ENCODE measurements around the gene RAMAC.
"Not testable (repeated sequence)": the region's sequence is repeated elsewhere in the genome, so short reads cannot be mapped to it uniquely, and the experiment has no call there.

Gene RAMAC

DNA sequence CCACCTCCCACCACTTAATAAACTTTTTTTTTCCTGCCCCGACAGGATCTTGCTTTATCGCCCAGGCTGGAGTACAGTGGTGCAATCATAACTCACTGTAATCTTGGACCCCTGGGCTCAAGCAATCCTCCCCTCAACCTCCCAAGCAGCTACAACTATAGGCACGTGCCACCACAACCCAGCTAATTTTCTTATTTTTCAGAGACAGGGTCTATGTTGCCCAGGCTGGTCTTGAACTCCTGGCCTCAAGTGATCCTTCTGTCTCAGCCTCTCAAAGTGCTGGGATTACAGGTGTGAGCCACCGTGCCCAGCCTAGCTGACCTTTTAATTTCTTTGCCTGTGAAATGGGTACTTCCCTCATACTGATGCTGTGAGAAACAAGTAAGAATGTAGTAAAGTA, 29.4 kb downstream of the RAMAC start:
- DNase-seq = no peak

DNA sequence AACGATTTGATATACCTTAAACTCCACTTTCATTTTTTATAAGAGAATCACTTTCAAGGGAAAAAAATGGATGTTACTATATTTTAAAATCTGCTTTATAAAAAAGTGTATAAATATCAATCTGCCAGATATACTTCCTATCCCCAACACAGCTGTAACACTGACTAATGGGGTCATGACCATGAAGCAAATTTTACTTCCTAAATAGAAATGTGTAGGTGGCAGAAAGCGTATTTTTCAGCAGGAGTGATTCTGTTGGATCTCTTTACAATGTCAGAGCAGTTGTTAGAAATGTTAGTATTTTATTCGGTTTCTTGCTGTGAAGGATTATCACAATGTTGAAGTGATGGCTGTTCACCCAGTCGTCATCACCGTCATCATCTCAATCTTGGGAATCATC, 30.9 kb downstream of the RAMAC start:
- no peak for DNase-seq

DNA sequence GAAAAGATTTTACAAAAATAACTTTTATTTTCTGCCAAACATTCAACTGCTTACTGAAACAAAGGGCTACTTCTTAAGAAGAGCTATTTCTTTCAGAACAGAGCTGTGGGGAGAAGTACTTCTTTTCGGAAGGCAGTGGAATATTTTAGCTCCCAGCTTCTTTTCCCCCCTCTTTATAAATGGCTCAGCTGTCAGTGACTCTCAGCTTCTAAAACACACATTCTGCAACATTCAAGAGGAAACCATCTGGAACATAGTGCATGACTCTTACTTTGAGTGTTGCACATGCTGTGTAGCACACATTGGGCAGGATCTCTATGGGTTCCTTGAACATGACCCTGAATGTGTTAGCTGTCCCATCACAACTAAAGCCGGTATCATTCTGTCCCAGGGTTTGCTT, 32.4 kb downstream of the RAMAC start:
- DNase-seq = no peak

DNA sequence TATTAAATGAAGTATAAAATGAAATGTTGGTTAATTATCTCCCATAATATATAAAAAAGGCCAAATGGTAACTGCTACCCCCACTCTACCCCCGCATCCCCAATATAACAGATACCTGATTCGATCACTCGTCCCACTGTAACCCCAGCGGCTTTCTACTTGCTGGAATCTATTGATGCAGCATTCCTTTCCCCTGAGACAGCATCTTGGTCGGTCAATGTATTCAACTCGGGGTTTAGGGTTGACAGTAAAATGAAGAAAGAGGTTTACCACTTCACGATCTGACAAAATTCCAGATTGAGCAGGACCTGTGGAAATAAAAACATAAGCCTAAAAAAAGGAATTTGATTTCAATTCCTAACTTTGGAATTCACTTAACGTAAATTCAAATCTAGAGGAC, 44.0 kb downstream of the RAMAC start:
- DNase-seq = no peak

DNA sequence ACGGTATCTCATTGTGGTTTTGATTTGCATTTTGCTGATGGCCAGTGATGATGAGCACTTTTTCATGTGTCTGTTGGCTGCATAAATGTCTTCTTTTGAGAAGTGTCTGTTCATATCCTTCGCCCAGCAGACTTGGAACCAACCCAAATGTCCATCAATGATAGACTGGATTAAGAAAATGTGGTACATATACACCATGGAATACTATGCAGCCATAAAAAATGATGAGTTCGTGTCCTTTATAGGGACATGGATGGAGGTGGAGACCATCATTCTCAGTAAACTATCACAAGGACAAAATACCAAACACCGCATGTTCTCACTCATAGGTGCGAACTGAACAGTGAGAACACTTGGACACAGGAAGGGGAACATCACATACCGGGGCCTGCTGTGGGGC, 45.2 kb downstream of the RAMAC start:
- DNase-seq = not testable (repeated sequence)

DNA sequence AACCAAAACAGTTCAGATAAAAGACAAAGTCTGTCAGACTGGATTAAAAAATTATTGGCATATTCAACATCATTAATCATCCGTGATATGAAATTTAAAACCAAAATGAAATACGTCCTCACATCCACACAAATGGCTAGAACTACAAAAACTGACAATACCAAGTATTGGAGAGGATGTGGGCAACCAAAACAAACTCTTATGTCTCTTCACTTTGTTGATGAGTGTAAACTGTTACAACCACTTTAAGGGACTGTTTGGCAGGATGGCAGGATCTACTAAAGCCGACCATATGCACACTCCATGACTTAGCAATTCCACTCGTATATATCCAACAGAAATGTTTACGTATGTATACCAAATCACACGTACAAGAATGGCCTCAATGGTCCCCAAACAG, 50.2 kb downstream of the RAMAC start:
- no peak for DNase-seq

DNA sequence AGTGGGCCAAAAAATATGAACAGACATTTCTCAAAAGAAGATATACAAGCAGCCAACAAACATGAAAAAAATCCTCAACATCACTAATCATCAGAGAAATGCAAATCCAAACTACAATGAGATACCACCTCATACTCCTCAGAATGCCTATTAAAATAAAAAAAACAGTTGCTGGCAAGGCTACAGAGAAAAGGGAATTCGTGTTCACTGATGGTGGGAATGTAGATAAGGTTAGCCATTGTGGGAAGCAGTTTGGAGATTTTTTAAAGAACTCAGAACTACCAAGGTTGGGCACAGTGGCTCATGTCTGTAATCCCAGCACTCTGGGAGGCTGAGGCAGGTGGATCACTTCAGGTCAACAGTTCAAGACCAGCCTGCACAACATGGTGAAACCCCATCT, 53.2 kb downstream of the RAMAC start:
- DNase-seq = no peak
